HL-60 (cell line): ENCODE results near the gene GRB7.

ENCODE experiments used
- DNase-seq, 2 experiments: peaks; one replicate each; pipeline ENCODE4 v3.0.0-alpha.2; 2010 to 2020; ENCODE audit warnings: low read depth in 1 of 2, low spot score in 1 of 2
- H3K27ac ChIP-seq: fragments of 250-450 bp; sonication (Bioruptor Pico); replicated peaks from 2 replicates; pipeline ENCODE4 v1.5.1; 2020; ENCODE audit warnings: mild to moderate bottlenecking, moderate library complexity
- H3K27me3 ChIP-seq: fragments of 250-450 bp; sonication (Bioruptor Pico); 2 replicates; pipeline ENCODE4 v1.5.1; 2021; ENCODE audit warnings: mild to moderate bottlenecking, moderate library complexity; ENCODE audit not compliant: insufficient read depth, poor library complexity, severe bottlenecking
- H3K4me3 ChIP-seq: replicated peaks from 2 replicates; pipeline ENCODE4 v1.5.1; 2011; ENCODE audit warnings: mild to moderate bottlenecking, control low read depth, low read length; ENCODE audit not compliant: insufficient read depth
- GABPA ChIP-seq: IDR thresholded peaks from 2 replicates; pipeline ENCODE4 v1.6.1; 2012; ENCODE audit warnings: low read depth
- POLR2AphosphoS5 ChIP-seq: IDR thresholded peaks from 2 replicates; pipeline ENCODE4 v1.6.1; 2012; ENCODE audit warnings: low read depth
- SPI1 ChIP-seq: IDR thresholded peaks from 2 replicates; pipeline ENCODE4 v1.6.1; 2012; ENCODE audit warnings: low read depth, mild to moderate bottlenecking, borderline replicate concordance
- TF ChIP-seq, protein P1 (sequence below): IDR thresholded peaks from 2 replicates; pipeline ENCODE4 v1.6.1; 2012; ENCODE audit warnings: low read depth; ENCODE audit not compliant: insufficient replicate concordance
- TF ChIP-seq, protein P2 (sequence below): IDR thresholded peaks from one replicate; pipeline ENCODE4 v1.5.1; 2011; ENCODE audit warnings: low read length, control low read depth, inconsistent platforms; ENCODE audit not compliant: insufficient read depth

GRB7 gene

DNA sequence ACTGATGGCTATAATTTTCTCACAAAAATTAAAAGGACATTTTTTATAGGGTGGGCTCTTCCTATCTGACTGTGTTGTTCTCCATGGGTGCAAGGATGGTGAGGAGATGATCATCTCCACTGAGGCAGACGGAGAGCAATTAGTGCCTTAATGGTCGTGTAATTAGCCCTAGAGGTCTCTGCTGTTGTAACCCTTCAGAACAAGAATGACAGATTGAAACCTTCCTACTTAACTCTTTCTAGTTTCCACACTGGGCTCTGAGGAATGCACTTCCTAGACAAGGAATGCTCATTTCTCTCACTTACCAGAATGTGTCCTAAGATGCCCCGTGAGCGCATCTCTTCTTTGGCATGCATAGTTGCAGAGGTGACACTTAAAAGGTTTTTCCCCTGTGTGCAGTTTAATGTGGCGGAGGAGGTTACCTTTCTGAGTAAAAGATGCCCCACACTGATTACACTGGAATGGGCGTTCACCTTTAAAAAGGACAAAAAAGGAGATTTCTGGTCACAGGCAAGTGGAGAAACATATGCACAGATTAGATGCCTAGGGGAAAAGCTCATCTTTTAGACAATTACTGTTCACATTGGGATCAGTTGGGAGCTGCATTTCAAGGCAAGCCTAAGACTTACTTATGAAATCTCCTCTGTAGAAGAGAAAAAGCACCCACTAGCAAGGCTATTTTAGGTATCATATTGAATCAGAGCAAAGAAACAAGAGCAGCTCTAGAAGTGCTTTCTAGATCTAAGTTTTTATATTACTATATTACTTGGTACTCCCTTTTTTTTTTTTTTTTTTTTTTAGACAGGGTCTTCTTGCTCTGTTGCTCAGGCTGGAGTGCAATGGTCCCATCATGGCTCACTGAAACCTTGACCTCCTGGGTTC is 53.6 kb downstream of the GRB7 start:
- Histone ChIP-seq H3K4me3 (no peak overlapping the region), H3K27me3 (no peaks in the 10 kb centered on the region), H3K27ac (no peak overlapping the region)
- no peak for DNase-seq
- no peak for TF ChIP-seq POLR2AphosphoS5
- no peak for TF ChIP-seq SPI1
- TF ChIP-seq GABPA: no peak
- TF ChIP-seq, protein P1, sequence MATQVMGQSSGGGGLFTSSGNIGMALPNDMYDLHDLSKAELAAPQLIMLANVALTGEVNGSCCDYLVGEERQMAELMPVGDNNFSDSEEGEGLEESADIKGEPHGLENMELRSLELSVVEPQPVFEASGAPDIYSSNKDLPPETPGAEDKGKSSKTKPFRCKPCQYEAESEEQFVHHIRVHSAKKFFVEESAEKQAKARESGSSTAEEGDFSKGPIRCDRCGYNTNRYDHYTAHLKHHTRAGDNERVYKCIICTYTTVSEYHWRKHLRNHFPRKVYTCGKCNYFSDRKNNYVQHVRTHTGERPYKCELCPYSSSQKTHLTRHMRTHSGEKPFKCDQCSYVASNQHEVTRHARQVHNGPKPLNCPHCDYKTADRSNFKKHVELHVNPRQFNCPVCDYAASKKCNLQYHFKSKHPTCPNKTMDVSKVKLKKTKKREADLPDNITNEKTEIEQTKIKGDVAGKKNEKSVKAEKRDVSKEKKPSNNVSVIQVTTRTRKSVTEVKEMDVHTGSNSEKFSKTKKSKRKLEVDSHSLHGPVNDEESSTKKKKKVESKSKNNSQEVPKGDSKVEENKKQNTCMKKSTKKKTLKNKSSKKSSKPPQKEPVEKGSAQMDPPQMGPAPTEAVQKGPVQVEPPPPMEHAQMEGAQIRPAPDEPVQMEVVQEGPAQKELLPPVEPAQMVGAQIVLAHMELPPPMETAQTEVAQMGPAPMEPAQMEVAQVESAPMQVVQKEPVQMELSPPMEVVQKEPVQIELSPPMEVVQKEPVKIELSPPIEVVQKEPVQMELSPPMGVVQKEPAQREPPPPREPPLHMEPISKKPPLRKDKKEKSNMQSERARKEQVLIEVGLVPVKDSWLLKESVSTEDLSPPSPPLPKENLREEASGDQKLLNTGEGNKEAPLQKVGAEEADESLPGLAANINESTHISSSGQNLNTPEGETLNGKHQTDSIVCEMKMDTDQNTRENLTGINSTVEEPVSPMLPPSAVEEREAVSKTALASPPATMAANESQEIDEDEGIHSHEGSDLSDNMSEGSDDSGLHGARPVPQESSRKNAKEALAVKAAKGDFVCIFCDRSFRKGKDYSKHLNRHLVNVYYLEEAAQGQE: no peak
- TF ChIP-seq, protein P2, sequence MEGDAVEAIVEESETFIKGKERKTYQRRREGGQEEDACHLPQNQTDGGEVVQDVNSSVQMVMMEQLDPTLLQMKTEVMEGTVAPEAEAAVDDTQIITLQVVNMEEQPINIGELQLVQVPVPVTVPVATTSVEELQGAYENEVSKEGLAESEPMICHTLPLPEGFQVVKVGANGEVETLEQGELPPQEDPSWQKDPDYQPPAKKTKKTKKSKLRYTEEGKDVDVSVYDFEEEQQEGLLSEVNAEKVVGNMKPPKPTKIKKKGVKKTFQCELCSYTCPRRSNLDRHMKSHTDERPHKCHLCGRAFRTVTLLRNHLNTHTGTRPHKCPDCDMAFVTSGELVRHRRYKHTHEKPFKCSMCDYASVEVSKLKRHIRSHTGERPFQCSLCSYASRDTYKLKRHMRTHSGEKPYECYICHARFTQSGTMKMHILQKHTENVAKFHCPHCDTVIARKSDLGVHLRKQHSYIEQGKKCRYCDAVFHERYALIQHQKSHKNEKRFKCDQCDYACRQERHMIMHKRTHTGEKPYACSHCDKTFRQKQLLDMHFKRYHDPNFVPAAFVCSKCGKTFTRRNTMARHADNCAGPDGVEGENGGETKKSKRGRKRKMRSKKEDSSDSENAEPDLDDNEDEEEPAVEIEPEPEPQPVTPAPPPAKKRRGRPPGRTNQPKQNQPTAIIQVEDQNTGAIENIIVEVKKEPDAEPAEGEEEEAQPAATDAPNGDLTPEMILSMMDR: no peak

DNA sequence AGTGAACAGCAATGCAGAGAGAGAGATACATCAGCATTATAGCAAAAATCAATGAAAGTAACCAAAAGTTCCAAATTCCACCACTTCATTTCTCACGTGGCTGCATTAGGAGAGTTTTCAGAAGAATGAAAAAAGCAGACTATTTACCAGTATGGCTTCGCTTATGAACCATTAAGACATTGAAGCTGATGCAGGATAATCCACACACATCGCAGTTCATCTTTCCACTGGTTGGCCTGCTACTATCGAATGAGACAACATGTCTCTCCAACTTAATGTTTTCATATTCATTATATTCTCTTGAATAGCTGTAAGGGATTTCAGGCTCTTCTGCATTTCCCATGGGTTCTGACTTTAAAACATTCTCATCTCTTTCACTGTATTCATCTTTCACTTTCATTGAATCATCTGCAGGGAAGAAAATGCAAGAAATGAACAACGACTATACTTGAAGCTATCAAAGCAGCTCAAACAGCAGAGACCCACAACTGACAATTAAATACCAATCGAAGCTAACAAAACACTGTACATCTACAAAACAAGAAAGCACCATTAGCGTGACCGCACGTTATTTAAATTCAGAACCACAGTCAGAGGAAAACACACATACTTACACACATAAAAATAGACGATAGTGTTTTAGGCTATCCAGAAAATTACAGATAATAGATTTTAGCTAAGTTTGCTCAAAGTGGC is 54.9 kb downstream of the GRB7 start:
- H3K4me3 ChIP-seq: no peak overlapping the region
- DNase-seq: no peak
- TF ChIP-seq, protein P1: no peak
- no peak for TF ChIP-seq SPI1
- H3K27me3 ChIP-seq: no peaks in the 10 kb centered on the region
- no peak overlapping the region for H3K27ac ChIP-seq

DNA sequence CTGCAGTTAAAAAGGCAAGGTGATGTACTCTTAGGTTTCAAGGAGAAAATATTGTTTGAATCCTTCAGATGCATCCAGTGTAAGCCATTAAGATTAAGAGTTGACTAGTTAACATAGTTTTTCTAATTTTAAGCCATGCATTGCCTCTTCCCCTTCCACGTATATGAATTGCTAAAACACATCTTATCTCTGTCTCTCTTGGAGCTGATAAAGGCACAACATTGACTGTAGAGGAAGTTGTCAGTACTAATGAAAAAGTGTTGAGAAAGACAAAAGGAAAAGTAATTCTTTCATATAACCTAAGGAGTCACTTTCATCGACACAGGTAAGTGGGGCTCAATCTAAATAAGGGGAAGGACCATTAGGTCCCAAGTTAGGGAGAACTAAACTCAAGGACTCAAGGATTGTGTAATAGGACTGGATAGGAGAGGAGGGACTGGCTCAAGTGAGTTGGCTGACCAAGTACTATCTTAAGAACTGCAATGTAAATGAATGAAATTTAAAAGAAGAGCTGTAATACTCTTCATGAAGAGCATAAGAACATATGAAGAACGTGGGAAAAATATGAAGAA is 55.6 kb downstream of the GRB7 start:
- Histone ChIP-seq H3K27ac (no peak overlapping the region), H3K4me3 (no peak overlapping the region), H3K27me3 (no peaks in the 10 kb centered on the region)
- TF ChIP-seq POLR2AphosphoS5 (no peak), SPI1 (no peak), GABPA (no peak)
- TF ChIP-seq, protein P2: no peak
- TF ChIP-seq, protein P1: no peak
- no peak for DNase-seq
